CD4-positive, alpha-beta T cell treated with Interleukin-15 for 1 hour (primary cell): ENCODE data around the gene ST6GALNAC1.
"Not testable (repeated sequence)": the region's sequence is repeated elsewhere in the genome, so short reads cannot be mapped to it uniquely, and the experiment has no call there.

Source experiments
- DNase-seq: peaks from one replicate; pipeline ENCODE4 v3.0.0-alpha.2; 2020

Gene ST6GALNAC1

DNA sequence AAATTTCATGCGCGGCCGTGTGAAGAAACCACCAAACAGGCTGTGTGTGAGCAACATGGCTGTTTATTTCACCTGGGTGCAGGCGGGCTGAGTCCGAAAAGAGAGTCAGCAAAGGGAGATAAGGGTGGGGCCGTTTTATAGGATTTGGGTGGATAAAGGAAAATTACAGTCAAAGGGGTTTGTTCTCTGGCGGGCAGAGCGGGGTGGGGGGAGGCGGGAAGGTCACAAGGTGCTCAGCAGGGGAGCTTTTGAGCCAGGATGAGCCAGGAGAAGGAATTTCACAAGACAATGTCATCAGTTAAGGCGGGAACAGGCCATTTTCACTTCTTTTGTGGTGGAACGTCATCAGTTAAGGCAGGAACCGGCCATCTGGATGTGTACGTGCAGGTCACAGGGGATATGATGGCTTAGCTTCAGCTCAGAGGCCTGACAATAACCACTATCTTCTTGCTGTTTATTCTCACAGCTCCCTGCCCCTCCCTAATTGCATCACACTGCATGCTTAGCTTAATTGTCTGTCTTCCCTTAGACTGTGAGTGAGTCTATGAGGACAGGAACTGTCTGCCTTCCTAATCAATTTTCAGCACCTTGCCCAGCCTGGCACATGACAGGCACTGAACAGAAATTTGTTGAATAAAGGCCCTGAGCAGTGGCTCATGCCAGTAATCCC is 32.3 kb downstream of the ST6GALNAC1 start:
- DNase-seq = not testable (repeated sequence)

- DNase-seq = not testable (repeated sequence)
Observed at GRCh38 chr17:76606685-76607084, 36.9 kb downstream of the ST6GALNAC1 start.

GRCh38 chr17:76601065-76601464 is 42.5 kb downstream of the ST6GALNAC1 start:
- no peak for DNase-seq

GRCh38 chr17:76599694-76600460 is 43.7 kb downstream of the ST6GALNAC1 start:
- no peak for DNase-seq

- peak; percentile 50 for DNase-seq
Observed at GRCh38 chr17:76598004-76598439, 45.5 kb downstream of the ST6GALNAC1 start.

GRCh38 chr17:76597156-76598003 is 46.2 kb downstream of the ST6GALNAC1 start:
- peak; percentile 41 for DNase-seq

GRCh38 chr17:76594690-76595089 is 48.9 kb downstream of the ST6GALNAC1 start:
- no peak for DNase-seq

- DNase-seq = no peak
Observed at GRCh38 chr17:76593959-76594358, 49.6 kb downstream of the ST6GALNAC1 start.

DNA sequence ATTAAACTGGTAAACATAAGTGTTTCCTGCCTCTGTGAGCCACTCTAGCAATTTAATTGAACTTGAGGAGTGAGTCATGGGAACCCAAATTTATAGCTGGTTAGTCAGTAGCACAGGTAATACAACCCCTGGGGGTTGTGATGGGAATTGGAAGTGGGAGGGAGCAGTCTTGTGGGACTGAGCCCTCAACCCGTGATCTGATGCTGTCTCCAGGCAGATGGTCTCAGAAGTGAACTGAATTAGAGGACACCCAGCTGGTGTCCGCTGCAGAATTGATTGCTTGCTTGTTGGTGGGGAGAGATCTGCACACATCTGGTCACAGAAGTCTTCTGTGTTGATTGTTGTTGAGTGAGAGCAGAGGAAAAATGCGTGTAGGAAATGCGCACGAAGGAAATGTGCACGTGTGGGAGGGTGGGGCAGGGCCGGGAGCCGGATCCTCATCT is 50.2 kb downstream of the ST6GALNAC1 start:
- no peak for DNase-seq

DNA sequence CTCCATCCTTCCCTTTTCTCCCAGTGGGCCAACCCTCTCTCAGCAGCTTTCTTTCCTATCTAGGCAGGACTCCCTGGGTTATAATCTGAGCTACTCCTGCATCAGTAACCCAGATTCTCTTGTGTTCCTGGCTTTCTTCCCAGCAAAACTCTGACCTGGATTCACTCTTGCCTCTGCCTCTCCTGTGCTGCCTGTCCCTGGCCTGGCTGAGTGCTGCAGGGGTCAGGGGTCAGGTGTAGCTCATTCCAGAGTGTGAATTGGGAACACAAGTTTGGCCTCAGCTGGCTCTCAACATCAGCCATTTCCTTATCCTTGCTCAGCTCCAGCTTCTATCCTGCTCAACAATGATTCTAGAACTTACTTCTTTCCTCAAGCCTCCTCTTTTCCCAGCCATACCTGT is 55.4 kb downstream of the ST6GALNAC1 start:
- DNase-seq = no peak

DNA sequence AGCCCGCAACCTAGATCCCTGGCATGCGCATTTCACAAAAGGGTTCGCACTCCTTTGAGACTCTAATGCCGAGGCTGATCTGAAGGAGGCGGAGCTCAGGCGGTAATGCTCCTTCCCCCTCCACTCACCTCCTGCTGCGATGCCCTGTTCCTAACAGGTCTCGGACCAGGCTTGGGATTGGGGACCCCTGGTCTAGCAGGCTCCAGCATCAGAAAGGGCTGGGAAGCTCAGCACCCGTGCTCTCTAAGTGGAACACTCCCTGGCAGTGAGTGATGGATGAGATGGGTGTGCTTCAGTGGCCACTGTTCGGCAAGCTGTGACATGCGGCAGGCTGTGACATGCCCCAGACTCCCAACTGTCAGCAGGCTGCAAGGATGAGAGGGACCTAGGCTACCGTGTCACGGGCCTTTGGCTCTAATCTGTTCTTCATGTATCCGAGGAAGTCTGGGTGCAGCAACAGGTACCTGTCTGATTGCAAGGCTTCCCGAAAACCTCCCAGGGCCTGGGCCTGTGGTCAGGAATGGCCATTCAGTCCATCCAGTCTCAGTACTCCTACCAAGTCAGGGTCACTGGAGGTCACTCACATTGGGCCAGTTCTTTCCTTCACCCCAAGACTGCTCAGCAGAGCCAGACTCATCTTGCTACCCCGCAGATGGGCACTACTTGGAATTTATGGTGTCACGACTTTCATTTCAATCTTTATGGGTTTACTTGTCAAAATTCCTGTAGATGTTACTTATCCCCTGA is 56.6 kb downstream of the ST6GALNAC1 start:
- DNase-seq = no peak

GRCh38 chr17:76585649-76586593 is 57.6 kb downstream of the ST6GALNAC1 start, which contains the start of gene ST6GALNAC2:
TSS of gene ST6GALNAC2 (minus strand) at chr17:76585860. CDS start at chr17:76585808, 52 bp downstream.
- peak; percentile 57 for DNase-seq

DNA sequence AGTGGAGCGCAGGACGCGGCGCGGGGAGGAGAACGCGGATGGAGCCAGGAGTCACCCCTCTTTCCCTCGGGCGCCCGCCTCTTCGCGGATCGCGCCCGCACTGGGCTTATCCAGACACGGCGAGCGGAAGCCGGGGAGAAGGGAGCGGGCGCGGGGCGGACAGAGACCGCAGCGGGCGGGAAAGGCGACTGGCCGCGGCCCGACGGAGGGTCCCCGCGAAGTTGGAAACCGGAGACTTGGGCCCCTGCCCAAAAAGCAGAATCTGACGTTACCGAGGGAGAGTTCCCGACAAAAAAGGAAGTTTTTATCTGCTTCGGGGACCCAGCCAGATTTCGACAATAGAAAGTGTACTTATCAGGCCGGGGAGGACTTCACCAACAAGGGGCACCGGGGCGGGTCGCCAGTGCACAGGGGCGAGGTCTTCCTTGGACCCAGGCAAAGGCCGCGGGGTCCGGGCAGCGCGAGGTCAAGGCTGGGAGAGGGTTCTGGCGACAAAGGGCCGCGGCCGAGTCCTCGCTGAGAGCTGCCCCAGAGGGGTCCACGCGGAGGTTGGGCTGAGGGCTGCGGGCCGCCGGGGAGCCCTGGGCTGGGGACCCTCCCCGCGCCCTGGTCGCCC is 58.4 kb downstream of the ST6GALNAC1 start:
- DNase-seq = no peak

DNA sequence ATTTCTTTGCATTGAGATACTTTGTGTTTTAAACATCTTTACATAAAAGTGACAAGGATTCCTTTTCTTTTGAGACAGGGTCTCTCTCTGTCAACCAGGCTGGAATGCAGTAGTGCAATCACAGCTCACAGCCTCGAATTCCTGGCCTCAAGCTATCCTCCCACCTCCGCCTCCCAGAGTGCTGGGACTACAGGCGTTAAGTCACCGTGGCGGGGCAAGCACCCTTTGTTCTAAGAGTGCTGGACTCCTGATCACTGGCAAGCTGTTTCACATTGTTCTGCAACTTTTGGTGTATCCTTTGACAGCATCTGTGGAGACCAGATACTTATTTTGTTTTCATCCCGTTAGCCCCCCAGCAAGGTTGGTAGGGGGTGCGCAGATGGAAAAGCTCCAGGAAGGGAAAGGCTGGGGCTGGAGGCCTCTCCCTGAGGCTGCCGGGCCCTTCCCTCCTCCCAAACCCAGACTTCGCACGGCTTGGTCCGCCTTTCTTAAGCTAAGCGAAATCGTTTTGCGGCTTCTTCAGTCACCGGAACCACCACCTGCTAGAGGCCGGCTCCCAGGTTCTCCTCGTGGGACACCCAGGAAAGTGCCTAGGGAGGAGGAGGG is 59.0 kb downstream of the ST6GALNAC1 start:
- DNase-seq = no peak

DNA sequence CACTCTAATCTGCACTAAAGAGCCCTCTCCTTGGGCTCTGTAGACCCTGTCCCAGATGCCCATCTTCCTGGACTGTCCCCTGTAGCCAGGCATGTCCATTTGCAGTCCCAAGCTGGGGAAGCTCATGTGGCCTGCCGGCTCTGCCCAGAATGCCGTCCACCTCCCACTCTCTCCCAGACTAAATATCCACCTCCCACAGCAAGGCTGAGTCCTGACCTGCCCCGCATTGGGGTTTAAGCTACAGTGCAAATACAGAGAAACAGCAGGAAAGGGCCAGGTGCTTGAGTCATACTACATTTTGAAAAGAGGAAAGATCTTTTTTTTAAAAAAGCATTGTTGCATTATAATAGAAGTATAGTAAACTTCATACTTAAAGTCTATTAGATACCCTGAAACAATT is 60.9 kb downstream of the ST6GALNAC1 start:
- DNase-seq = no peak

- DNase-seq = no peak
Observed at GRCh38 chr17:76581515-76581914, 62.0 kb downstream of the ST6GALNAC1 start.

- DNase-seq = no peak
Observed at GRCh38 chr17:76579281-76579680, 64.3 kb downstream of the ST6GALNAC1 start.

DNA sequence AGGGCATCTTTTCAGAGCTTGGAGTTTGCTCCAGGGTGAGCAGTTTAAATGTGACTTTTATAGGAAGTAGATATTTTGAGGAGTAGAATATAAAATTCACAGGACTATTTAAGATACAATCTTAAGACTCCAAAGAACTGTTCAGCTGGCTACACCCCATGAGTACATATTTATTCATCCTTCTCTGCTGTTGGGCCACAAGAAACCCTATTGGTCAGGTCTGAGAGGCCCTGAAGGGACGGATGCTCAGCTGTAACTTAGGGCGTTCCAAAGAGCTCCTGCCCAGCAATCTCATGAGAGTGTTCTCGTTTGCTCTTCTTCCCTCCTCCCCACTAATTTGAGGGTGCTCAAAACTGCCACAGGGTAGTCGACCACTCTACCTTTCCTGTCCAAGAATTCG is 65.2 kb downstream of the ST6GALNAC1 start:
- no peak for DNase-seq

DNA sequence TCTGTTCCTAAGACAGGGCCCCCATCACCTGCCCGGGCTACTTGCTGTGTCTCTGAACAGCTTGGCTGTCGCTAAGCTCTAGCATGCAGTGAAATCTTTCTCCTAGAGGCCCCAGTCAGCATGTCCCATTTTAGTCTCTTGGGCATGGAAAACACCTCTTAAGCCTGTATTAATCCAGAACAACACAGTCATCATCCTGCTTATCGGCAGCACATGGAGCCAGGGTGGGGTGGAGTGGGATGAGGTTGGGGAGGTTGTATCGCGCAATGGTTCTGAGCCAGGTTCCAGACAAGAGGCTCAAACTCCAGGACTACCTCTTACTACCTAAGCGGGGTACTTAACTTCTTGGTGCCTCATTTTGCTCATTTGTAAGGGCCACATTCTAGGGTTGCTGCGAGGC is 65.7 kb downstream of the ST6GALNAC1 start:
- no peak for DNase-seq

GRCh38 chr17:76576189-76576588 is 67.4 kb downstream of the ST6GALNAC1 start:
- no peak for DNase-seq
